ENCODE results near the gene ACAP3.

The ACAP3 gene

GRCh38 chr1:1343811-1344421 is 36.2 kb upstream of the ACAP3 start:
- no peak for DNase-seq

- no peak for DNase-seq
Observed at GRCh38 chr1:1342584-1343115, 34.9 kb upstream of the ACAP3 start.

- no peak for DNase-seq
Observed at GRCh38 chr1:1342061-1342562, 34.4 kb upstream of the ACAP3 start.

- DNase-seq: no peak
Observed at GRCh38 chr1:1341549-1342021, 33.9 kb upstream of the ACAP3 start.

GRCh38 chr1:1340791-1341548 is 33.2 kb upstream of the ACAP3 start:
- DNase-seq: no peak

- DNase-seq: no peak
Observed at GRCh38 chr1:1340185-1340584, 32.5 kb upstream of the ACAP3 start.

- DNase-seq: no peak
Observed at GRCh38 chr1:1338278-1338677, 30.5 kb upstream of the ACAP3 start.

- peak; percentile 37 for DNase-seq
Observed at GRCh38 chr1:1337793-1338147, 30.0 kb upstream of the ACAP3 start.

GRCh38 chr1:1336931-1337792 is 29.4 kb upstream of the ACAP3 start:
- no peak for DNase-seq

GRCh38 chr1:1336446-1336845 is 28.7 kb upstream of the ACAP3 start:
- no peak for DNase-seq

- DNase-seq: no peak
Observed at GRCh38 chr1:1335792-1336248, 28.1 kb upstream of the ACAP3 start.

GRCh38 chr1:1335283-1335682 is 27.6 kb upstream of the ACAP3 start:
- DNase-seq: no peak

GRCh38 chr1:1334835-1335234 is 27.1 kb upstream of the ACAP3 start:
- DNase-seq: no peak

GRCh38 chr1:1333551-1334241 is 26.0 kb upstream of the ACAP3 start:
- no peak for DNase-seq

- no peak for DNase-seq
Observed at GRCh38 chr1:1332774-1333480, 25.2 kb upstream of the ACAP3 start.

GRCh38 chr1:1332031-1332755 is 24.5 kb upstream of the ACAP3 start:
- no peak for DNase-seq

- DNase-seq: no peak
Observed at GRCh38 chr1:1331068-1331965, 23.6 kb upstream of the ACAP3 start, which contains the start of gene TAS1R3. Gene TAS1R3 (plus strand): TSS chr1:1331280. CDS start chr1:1331346, 66 bp downstream.

GRCh38 chr1:1330366-1331067 is 22.8 kb upstream of the ACAP3 start:
- DNase-seq: no peak

All from activated CD4-positive, alpha-beta T cell treated with anti-CD3 and anti-CD28 coated beads, Interleukin-2, amount 50 U/mL, for 1 hour (primary cell).